Hematopoietic multipotent progenitor cell treated with erythropoietin and hydrocortisone succinate and interleukin-3 and kit ligand, for 17 days (in vitro differentiated cells): ENCODE data around the gene CUX1.
"Not testable (repeated sequence)": the region's sequence is repeated elsewhere in the genome, so short reads cannot be mapped to it uniquely, and the experiment has no call there.

Source experiments
- DNase-seq: peaks from one replicate; pipeline ENCODE4 v3.0.0-alpha.2; 2015; ENCODE audit warnings: low spot score

CUX1 gene

DNA sequence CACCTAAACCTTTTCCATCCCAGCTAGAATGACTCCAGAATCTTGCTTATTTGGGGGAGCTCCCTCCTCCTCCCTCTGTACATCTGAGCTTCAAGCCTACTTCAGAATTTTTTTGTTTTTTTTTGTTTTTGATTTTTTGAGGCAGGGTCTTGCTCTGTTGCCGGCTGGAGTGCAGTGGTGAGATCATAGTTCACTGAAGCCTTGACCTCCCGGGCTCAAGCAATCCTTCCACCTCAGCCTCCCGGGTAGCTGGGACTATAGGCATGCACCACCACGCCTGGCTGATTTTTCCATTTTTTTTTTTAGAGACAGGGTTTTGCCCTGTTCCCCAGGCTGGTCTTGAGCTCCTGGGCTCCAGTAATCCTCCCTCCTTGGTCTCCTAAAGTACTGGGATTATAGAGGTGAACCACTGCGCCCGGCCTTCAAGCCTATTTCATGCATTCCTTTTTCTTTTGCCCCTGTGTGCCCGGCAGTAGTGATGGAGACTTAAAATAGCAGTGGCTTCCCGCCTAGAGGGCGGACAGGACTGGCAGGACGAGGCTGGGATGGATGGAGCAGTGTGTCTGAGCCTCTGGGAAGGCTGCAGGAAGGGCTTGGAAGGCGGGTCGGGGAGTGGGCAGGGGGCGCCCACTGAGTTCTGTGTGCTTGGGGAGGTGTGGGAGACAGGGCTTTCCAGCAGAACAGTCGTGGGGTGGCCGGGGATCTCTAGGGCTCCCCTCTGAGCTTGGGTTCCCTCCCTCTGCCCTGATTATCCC is 8.8 kb downstream of the CUX1 start:
- DNase-seq: no peak

DNA sequence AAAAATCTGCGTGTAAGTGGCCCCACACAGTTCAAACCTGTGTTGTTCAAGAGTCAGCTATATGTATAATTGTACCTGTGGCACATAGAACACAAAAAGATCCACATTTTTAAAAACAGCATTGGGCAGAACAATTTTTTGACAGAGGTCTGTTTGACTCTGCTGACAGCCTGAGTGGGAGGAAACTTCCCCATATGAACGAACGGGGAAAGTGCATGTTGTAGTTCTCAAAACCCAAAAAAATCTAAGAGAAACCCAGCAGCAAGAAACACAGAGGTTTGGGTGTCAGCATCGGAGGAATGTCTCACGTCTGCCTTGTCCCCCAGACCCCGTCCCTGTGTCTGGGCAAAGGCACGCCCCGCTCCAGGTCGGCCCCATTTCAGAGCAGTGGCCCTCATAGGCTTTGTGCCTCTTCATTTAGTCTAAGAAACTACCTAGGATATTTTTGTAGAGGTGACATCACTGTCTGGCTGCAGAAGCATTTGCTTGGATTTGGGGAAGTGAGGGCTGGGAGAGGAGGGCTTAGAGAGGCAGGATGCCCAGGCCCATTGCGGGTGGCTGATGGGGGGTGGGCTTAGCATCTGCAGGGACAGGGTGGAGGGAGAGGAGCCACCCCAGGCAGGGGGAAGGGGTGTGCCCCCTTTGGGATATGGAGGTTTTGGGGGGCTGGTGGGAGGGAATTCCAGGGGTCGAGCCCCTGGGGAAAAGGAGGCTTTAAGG is 11.0 kb downstream of the CUX1 start:
- no peak for DNase-seq

DNA sequence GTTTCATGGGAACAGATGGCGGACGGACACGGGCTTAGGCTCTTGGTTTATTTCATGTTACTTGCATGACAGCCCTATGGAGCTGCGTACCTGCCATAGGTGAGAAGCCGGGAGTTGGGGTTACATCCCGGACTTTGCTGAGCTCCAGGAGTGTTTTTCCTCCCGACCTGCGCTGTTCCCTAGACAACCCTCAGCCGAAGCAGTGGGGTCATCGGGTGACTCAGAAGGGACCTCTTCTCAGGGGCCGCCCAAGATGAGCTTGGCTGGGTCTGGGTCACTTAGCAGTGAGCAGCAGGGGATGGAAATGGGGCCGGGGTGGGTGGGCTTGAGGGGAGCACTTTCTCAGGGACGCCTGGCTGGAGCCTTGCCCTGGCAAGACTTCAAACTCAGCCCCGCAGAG is 11.9 kb downstream of the CUX1 start:
- no peak for DNase-seq

DNA sequence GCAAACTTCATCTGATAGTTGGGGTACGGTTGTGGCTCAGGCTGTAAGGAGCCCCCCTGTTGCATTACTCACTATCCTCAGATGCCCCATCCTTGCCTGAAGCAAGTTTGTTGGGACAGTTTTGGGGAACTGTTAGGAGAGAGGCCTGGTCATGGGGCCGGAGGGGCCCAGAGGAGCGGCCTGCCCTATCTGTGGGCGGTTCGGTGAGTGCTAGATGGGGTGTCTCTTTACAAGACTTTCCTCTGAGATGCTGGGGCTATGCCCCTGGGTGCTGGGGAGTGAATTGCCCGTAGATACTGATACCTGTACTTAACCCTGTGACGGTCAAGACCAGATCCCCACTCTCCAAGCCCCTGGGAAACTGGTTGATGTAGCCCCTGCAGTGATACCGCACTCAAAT is 12.4 kb downstream of the CUX1 start:
- DNase-seq: no peak

DNA sequence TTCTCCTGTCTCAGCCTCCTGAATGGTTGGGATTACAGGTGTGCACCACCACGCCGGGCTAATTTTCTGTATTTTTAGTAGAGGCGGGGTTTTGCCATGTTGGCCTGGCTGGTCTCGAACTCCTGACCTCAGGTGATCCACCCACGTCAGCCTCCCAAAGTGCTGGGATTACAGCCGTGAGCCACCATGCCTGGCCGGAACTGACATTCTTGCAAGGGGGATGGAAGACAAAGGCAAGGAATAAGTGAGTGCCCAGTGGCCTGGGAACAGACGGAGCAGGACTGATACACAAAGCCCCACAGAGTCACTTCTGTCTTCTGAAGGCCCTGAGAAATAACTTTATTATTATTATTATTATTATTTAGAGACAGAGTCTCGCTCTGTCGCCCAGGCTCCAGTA is 14.0 kb downstream of the CUX1 start:
- not testable (repeated sequence) for DNase-seq

DNA sequence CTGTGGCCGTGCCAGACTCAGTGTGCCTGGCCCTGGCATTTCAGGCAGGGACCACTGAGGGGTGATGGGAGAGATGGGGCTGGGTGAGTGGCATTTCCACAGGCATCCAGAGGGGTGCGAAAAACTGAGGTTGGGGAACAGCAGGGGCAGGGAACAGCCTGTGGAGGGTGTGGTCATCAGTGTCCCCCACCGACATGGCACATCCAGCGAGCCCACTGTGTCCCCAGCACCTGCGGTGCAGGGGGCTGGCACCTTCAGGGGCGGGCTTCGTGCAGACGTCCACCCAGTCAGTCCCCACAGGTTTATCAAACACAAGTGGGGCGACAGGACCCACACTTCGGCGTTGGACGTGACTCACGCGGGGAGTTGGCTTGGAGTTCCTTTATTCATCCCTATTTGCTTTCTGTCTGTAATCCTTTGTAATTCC is 14.8 kb downstream of the CUX1 start:
- no peak for DNase-seq

DNA sequence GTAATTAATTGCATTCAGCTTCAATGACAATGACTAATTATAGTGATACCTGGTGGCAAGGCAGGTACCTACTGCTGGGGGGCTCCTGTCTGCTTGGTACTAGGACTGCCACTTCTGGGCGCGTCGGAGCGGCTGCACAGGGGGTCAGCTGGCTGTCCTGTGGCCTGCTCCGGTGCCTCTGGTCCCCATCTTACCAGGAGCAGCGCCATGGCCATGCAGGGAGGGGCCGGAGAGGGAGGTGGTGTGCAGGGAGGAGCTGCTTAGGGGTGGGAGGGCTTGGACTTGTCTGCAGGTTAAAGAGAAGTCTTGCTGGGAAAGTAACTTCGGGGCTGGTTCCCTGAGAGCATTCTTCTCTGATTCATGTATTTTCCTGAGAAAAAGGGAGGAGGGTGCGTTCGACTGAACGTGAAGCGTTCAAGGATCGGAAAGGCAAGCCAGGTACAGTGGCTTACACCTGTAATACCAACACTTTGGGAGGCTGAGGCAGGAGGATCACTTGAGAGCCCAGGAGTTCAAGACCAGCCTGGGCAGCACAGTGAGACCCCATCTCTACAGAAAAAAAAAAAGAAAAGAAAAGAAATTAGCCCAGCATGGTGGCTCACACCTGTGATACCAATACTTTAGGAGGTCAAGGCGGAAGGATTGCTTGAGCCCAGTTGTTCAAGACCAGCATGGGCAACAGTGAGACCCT is 15.4 kb downstream of the CUX1 start:
- no peak for DNase-seq

DNA sequence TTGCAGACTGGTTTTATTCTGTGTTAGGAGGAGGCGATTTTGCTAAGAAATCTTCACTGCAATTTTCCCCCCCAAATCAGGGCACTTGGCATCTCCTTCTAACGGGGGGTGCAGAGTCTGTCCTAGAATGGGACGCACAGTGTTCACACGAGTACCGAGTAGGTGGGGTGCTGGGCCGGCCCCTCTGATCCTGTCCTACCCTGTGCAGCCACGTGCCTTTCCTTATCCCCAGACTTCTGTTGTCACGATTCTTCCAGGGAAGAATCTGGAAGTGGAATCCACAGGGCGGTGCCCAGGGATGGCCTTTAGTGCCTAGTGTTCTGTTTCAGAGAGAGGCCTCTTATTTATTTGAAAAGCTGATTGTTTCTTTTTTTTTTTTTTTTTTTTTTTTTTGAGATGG is 16.4 kb downstream of the CUX1 start:
- DNase-seq: no peak

DNA sequence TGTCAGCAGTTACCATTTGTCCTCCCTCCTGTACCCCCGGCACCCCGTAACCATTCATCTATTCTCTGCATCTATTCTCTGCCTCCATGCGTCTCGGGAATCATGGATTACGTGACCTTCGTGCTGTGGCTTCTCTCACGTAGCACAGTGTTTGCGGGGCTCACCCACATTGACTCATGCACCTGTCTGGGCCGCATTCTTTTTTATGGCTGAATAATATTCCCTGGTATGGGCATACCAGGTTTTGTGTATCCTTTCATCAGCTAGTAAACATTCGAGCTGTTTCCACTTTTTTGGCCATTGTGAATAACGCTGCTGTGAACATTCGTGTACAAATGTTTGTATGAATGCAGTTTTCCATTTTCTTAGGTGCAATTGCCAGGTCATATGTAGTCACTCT is 17.7 kb downstream of the CUX1 start:
- no peak for DNase-seq

DNA sequence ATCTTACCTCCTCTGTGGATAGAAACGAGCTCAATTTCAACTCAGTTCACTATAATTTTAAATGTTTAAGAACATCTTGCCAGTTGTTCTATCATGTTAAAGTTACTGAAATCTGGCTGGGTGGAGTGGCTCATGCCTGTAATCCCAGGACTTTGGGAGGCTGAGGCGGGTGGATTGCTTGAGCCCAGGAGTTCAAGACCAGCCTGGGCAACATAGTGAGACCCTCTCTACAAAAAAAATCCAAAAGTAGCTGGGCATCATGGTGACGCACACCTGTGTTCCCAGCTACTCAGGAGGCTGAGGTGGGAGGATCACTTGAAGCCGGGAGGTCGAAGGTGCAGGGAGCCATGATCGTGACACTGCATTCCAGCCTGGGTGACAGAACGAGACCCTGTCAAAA is 20.0 kb downstream of the CUX1 start:
- not testable (repeated sequence) for DNase-seq

DNA sequence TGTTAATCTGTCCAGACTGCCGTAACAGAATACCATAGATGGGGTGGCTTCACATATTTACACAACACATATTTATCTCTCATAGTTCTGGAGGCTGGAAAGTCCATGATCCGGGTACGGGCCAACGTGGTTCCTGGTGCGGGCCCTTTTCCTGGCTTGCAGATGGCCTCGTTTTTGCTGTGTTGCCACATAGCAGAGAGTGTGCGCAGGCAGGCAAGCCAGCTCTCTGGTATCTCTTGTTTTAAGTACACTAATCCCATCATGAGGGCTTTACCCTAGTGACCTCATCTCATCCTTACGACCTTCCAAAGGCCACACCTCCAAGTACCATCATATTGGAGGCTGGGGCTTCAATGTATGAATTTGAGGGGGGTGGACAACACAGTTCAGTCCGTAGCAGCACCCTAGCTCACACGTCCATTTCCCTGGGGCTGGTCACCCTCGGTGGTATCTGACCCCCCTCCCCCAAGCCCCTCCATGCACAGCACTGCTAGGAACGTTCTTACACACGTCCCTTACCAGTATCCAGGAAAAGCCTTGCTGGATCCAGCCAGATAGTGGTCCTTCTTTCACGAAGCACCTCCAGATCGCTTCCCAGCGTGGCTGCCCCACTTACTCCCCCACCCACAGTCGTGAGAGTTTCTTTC is 21.5 kb downstream of the CUX1 start:
- DNase-seq: no peak

DNA sequence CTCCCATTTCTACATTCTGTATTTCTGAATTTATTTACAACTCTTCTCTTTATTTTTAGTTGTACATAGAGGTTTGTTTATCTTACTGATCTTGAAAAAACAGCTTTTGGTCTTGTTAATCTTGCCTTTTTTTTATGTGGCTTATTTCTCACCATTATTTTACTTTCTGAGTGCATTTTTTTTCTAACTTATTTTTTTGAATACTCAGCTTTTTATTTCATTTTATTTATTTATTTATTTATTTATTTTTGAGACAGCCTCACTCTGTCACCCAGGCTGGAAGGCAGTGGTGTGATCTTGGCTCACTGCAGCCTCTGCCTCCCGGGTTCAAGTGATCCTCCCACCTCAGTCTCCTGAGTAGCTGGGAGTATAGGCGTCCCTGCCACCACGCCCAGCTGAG is 23.9 kb downstream of the CUX1 start:
- no peak for DNase-seq

DNA sequence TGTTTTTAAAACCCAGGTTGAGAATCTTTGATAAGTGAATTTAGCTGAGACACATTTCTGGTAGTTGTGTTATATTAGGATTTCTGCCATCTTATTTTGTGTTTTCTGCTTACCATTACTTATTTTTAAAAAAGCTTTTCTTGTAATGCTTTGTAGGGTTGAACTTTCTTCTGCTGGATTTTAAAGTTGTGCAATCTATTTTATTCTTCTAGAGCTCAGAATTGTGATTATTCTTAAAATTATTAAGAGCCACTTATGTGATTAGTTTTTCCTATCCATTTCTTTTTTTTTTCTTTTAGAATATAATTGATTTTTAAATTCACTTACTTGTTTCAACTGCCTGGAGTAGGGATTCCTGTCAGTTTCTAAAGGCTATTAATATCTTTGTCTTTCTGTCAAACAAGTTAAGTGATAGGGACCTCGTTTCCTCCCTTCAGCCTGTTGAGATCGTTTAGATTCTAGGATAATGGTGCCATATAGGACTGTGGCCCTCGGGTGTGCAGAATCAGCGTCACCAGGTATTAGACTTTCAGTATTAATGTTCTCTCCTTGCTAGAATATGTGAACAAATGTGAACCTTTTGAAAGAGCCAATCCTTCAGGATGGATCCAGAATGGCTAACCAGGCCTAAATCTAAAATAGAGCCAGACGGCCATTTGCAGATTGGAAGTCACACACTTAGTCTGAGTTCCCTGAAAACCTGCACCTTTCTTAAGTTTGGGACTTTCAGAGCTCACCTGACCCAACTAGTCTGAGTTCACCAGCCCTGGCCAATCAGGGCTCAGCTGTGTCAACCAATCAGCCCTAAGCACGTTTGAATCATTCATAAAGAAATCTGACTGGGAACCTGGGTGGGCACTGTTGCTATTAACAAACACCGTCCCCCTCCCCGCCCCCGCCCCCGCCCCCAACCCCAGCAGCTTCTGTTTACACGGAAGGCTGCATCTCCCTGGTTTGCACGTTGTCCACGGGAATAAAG is 26.2 kb downstream of the CUX1 start:
- DNase-seq: no peak

DNA sequence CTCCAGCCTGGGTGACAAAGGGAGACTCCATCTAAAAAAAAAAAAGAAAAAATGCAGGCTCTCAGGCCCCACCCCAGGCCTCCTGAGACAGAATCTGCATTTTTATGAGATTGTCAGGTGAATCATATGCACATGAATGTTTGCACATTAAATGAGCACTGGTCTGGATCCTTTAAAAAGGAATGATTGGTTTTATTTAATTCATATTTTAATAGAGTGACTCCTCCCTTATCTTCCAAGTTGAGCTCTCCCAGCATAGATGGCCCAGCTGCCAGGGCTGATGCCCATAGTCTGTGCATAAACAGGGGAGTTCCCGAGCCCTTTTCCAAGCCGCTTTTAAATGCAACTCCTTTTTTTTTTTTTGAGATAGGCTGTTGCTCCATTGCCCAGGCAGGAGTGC is 28.5 kb downstream of the CUX1 start:
- DNase-seq: no peak

DNA sequence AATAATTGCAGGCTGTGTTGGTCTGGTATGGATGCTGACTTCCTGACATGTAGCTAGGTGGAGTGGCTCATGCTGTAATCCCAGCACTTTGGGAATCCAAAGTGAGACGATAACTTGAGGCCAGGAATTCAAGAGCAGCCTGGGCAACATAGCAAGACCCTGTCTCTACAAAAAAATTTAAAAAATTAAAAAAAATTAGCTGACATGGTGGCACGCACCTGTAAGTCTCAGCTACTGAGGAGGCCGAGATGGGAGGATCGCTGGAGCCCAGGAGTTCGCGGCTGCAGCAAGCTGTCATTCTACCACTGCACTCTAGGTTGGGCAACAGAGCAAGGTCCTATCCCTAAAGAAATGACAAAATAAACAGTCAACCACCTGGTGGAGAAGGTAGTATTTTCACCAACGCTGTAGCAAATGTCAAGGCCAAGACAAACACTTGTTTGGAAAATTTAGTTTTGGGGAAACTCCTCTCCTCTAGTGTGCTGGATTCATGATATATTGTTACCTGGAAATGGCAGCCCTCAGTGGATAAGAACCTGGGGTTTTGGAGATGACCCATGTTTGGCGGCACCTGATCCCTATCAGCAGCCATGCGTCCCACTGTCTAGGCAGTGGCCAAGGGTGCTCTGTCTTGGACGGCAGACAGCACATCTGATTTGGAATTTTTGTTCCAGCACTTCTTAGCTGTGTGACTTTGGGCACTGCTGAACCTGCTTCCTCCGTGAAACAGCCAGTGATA is 29.5 kb downstream of the CUX1 start:
- DNase-seq: no peak

DNA sequence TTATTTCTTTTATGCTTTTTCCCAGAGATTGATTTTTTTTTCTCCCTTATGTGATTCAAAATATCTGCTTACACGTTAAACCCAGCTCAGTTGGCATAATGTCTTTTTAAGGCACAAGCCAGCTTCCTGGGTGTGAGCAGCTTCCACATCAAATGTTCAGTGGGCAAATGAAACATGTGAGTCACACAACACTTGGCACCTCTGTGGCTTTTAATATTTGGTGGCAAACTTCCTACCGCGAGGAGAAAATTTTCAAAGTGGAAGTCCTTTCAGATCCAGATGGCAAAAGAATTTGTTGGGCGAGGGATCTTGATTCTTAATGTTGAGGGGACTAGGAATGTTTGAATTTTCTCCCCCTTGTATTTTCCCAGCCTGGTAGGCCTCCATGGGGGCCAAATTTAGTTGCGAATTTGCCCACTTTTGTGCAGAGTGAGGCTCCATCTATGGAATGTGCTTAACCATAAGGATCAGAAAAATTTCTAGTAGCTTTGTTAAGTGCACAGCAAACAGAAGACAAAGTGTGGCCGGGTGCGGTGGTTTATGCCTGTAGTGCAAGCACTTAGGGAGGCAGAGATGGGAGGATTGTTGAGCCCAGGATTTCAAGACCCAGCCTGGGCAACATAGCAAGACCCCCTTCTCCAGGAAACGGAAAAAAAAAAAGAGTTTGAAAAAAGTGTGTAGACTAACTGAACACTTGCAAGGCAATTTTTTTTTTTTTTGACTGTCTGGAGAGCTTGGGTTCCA is 31.0 kb downstream of the CUX1 start:
- DNase-seq: no peak

DNA sequence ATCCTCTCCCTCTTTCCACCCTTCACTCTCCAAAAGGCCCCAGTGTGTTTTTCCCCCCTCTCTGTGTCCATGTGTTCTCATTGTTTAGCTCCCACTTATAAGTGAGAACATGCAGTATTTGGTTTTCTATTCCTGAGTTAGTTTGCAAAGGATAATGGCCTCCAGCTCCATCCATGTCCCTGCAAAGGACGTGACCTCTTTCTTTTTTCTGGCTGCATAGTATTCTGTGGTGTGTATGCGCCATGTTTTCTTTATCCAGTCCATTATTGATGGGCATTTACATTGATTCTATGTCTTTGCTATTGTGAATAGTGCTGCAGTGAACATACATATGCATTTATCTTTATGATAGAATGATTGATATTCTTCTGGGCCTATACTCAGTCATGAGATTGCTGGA is 31.9 kb downstream of the CUX1 start:
- DNase-seq: not testable (repeated sequence)

DNA sequence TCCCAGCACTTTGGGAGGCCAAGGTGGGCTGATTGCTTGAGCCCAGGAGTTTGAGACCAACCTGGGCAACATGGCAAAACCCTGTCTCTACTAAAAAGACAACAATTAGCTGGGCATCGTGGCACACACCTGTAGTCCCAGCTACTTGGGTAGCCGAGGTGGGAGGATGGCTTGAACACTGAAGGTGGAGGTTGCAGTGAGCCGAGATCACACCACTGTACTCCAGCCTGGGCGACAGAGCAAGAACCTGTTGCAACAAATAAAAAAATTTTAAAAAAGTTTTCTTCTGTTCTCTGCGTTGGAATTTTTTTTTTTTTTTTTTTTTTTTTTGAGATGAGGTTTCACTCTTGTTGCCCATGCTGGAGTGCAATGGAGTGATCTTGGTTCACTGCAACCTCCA is 34.9 kb downstream of the CUX1 start:
- DNase-seq: not testable (repeated sequence)

DNA sequence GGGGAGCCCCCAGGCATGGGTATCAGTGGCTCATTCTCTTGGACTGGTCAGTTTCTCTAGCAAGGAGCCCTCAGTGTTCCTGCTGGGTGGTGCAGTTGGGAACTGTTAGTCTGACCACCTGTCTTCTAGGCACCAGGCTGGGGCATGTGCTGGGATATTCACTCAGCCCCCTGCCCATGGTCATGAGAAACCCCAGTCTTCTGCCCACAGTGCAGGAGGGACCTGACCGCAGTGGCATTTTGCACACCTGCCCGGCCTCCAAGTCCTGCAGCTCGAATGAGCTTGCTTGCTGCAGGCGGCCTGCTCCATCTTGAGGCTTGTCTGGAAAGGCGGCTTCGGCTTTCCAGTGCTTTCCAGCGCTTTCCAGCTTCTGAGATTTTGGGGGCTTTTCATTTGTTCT is 36.3 kb downstream of the CUX1 start:
- DNase-seq: no peak
